H9 (cell line): ENCODE data around the gene VRK2. TPM values are rescaled to one million over a fixed set of nuclear protein-coding genes. Genes with fewer than 3 reads are reported as not detected.

ENCODE experiments used
- DNase-seq: peaks from one replicate; pipeline ENCODE4 v3.0.0-alpha.2; 2017
- H2AFZ ChIP-seq: one replicate; pipeline ENCODE4 v1.6.1; 2013; ENCODE audit warnings: mild to moderate bottlenecking, low read length, control low read depth, moderate library complexity
- H2AK5ac ChIP-seq: 2 replicates; pipeline ENCODE4 v1.6.1; 2013; ENCODE audit warnings: low read length, control low read depth, mixed read lengths; ENCODE audit not compliant: insufficient read length
- H2BK120ac ChIP-seq: one replicate; pipeline ENCODE4 v1.6.1; 2013; ENCODE audit warnings: low read depth, mild to moderate bottlenecking, low read length, control low read depth, inconsistent platforms; ENCODE audit not compliant: poor library complexity, severe bottlenecking
- H2BK12ac ChIP-seq: 2 replicates; pipeline ENCODE4 v1.6.1; 2013; ENCODE audit warnings: low read length, control low read depth, mixed read lengths, low read depth; ENCODE audit not compliant: insufficient read length
- H2BK15ac ChIP-seq: 2 replicates; pipeline ENCODE4 v1.6.1; 2013; ENCODE audit warnings: low read depth, low read length, control low read depth
- H2BK20ac ChIP-seq: one replicate; pipeline ENCODE4 v1.6.1; 2013; ENCODE audit warnings: low read depth, mild to moderate bottlenecking, low read length, control low read depth, inconsistent platforms; ENCODE audit not compliant: poor library complexity, severe bottlenecking
- H2BK5ac ChIP-seq: 2 replicates; pipeline ENCODE4 v1.6.1; 2013; ENCODE audit warnings: low read length, control low read depth, mixed read lengths; ENCODE audit not compliant: insufficient read length
- H3K14ac ChIP-seq: 2 replicates; pipeline ENCODE4 v1.6.1; 2013; ENCODE audit warnings: low read length, control low read depth; ENCODE audit not compliant: insufficient read depth
- H3K18ac ChIP-seq: 2 replicates; pipeline ENCODE4 v1.6.1; 2013; ENCODE audit warnings: low read depth, mild to moderate bottlenecking, mixed read lengths, low read length, control low read depth; ENCODE audit not compliant: insufficient read length
- H3K23ac ChIP-seq: 2 replicates; pipeline ENCODE4 v1.6.1; 2013; ENCODE audit warnings: low read length, control low read depth, mixed read lengths, low read depth; ENCODE audit not compliant: insufficient read length
- H3K23me2 ChIP-seq: 2 replicates; pipeline ENCODE4 v1.6.1; 2013; ENCODE audit warnings: low read depth, mild to moderate bottlenecking, mixed read lengths, low read length, control low read depth; ENCODE audit not compliant: insufficient read length, poor library complexity, severe bottlenecking
- H3K27ac ChIP-seq: 2 replicates; pipeline ENCODE4 v1.5.1; 2013; ENCODE audit warnings: low read length, control low read depth, mixed read lengths, low read depth; ENCODE audit not compliant: insufficient read length
- H3K27me3 ChIP-seq: 2 replicates; pipeline ENCODE4 v1.6.1; 2013; ENCODE audit warnings: low read length, control low read depth, inconsistent platforms; ENCODE audit not compliant: insufficient read depth
- H3K4ac ChIP-seq: 2 replicates; pipeline ENCODE4 v1.6.1; 2013; ENCODE audit warnings: low read depth, mild to moderate bottlenecking, control low read depth, inconsistent platforms, low read length, moderate library complexity
- H3K4me1 ChIP-seq: 2 replicates; pipeline ENCODE4 v1.6.1; 2013; ENCODE audit warnings: low read length, control low read depth, inconsistent platforms; ENCODE audit not compliant: insufficient read depth
- H3K4me2 ChIP-seq: 2 replicates; pipeline ENCODE4 v1.6.1; 2013; ENCODE audit warnings: low read length, control low read depth, mixed read lengths; ENCODE audit not compliant: insufficient read length, insufficient read depth
- H3K56ac ChIP-seq: 2 replicates; pipeline ENCODE4 v1.6.1; 2013; ENCODE audit warnings: low read depth, mild to moderate bottlenecking, mixed read lengths, low read length, control low read depth; ENCODE audit not compliant: insufficient read length
- H3K79me1 ChIP-seq: 2 replicates; pipeline ENCODE4 v1.6.1; 2013; ENCODE audit warnings: low read depth, mild to moderate bottlenecking, moderate library complexity, low read length, control low read depth, inconsistent platforms; ENCODE audit not compliant: insufficient read depth, poor library complexity, severe bottlenecking
- H3K79me2 ChIP-seq: 2 replicates; pipeline ENCODE4 v1.6.1; 2013; ENCODE audit warnings: low read length, control low read depth, inconsistent platforms; ENCODE audit not compliant: insufficient read depth
- H3K9ac ChIP-seq: 2 replicates; pipeline ENCODE4 v1.6.1; 2013; ENCODE audit warnings: low read length, control low read depth, mixed read lengths; ENCODE audit not compliant: insufficient read length; ENCODE audit errors: extremely low read depth
- H3K9me3 ChIP-seq: one replicate; pipeline ENCODE4 v1.6.1; 2013; ENCODE audit warnings: low read depth, low read length, inconsistent platforms; ENCODE audit not compliant: control insufficient read depth
- H3T11ph ChIP-seq: one replicate; pipeline ENCODE4 v1.6.1; 2013; ENCODE audit warnings: mild to moderate bottlenecking, low read length, control low read depth, inconsistent platforms
- H4K20me1 ChIP-seq: one replicate; pipeline ENCODE4 v1.6.1; 2013; ENCODE audit not compliant: control insufficient read depth, insufficient read length, insufficient read depth
- H4K5ac ChIP-seq: 2 replicates; pipeline ENCODE4 v1.6.1; 2013; ENCODE audit warnings: low read depth, mild to moderate bottlenecking, mixed read lengths, low read length, control low read depth; ENCODE audit not compliant: insufficient read length
- H4K8ac ChIP-seq: replicated peaks from 2 replicates; pipeline ENCODE4 v1.6.1; 2013; ENCODE audit warnings: low read length, control low read depth, mixed read lengths, low read depth; ENCODE audit not compliant: insufficient read length
- H4K91ac ChIP-seq: 2 replicates; pipeline ENCODE4 v1.6.1; 2013; ENCODE audit warnings: low read depth, mild to moderate bottlenecking, moderate library complexity, mixed read lengths, low read length, control low read depth; ENCODE audit not compliant: insufficient read length
- H3K27ac Mint-ChIP-seq, 3 experiments: 2 replicates in 2 of 3; 3 replicates in 1 of 3; pipeline ENCODE4 v1.8.0; 2020 to 2021; ENCODE audit warnings: mixed read lengths in 3 of 3, mild to moderate bottlenecking in 1 of 3, moderate library complexity in 1 of 3
- H3K27me3 Mint-ChIP-seq: 2 replicates; pipeline ENCODE4 v1.8.0; 2021; ENCODE audit warnings: low read depth, mild to moderate bottlenecking, moderate library complexity, mixed read lengths
- H3K36me3 Mint-ChIP-seq, 3 experiments: 2 replicates in 2 of 3; 3 replicates in 1 of 3; pipeline ENCODE4 v1.8.0; 2020 to 2021; ENCODE audit warnings: low read depth in 3 of 3, mixed read lengths in 3 of 3; ENCODE audit not compliant: insufficient read depth in 1 of 3
- H3K4me1 Mint-ChIP-seq, 2 experiments: 2 replicates each; pipeline ENCODE4 v1.8.0; 2020; ENCODE audit warnings: mixed read lengths in 2 of 2
- H3K4me3 Mint-ChIP-seq, 2 experiments: 2 replicates in 1 of 2; 3 replicates in 1 of 2; pipeline ENCODE4 v1.8.0; 2020 to 2021; ENCODE audit warnings: mild to moderate bottlenecking in 2 of 2, mixed read lengths in 2 of 2, moderate library complexity in 1 of 2
- H3K9me3 Mint-ChIP-seq, 2 experiments: 2 replicates in 1 of 2; 3 replicates in 1 of 2; pipeline ENCODE4 v1.8.0; 2020; ENCODE audit warnings: mild to moderate bottlenecking in 2 of 2, mixed read lengths in 2 of 2, moderate library complexity in 1 of 2
- total RNA-seq: library from RNA; stranded (reverse); gene quantifications from 2 replicates; pipeline ENCODE4 v1.2.1, GENCODE V29; 2021
- TF ChIP-seq, protein P1 (sequence below): fragments of 200-600 bp; sonication (generic); conservative IDR thresholded peaks from 3 replicates; pipeline ENCODE4 v1.8.0; 2021; ENCODE audit warnings: antibody characterized with exemption, mild to moderate bottlenecking

VRK2 gene
- total RNA-seq, 1 experiment from 2014 or later = 23.8 TPM

DNA sequence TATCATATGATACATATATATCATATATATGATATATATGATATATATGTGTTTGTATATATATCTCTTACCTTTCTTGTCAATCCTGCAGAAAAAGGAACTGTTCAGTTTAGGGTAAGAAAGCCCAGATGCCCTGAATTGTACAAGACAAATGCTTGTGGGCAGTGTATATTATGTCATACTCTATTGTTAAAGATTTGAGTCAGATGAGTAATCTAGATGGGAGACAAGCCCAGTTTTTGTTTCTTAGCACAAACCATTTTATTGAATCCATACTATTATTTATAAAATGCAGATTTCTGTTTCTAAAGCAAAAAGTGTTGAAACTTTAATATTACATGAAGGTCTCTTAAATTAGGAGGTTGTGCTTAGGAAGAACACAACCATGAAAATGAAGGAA is 90.6 kb downstream of the VRK2 start:
- Histone ChIP-seq H3K79me1 (no peaks in the 10 kb centered on the region), H3K27me3 (no peaks in the 10 kb centered on the region), H2BK12ac (no peak overlapping the region), H4K8ac (no peak overlapping the region), H3K56ac (no peak overlapping the region), H3K4ac (no peak overlapping the region), H2BK15ac (no peak overlapping the region), H3T11ph (no peak overlapping the region), H3K79me2 (no peaks in the 10 kb centered on the region), H3K18ac (no peak overlapping the region), H2BK120ac (no peak overlapping the region), H3K4me2 (no peak overlapping the region), H3K23me2 (no peaks in the 10 kb centered on the region), H3K4me1 (no peaks in the 10 kb centered on the region), H4K5ac (no peak overlapping the region), H4K91ac (no peak overlapping the region), H2AFZ (no peak overlapping the region), H3K9ac (no peak overlapping the region), H3K14ac (no peak overlapping the region), H3K9me3 (no peaks in the 10 kb centered on the region), H3K27ac (no peak overlapping the region), H3K23ac (no peak overlapping the region), H2BK5ac (no peak overlapping the region), H2BK20ac (no peak overlapping the region), H4K20me1 (no peaks in the 10 kb centered on the region), H2AK5ac (no peak overlapping the region)
- H3K4me1 Mint-ChIP-seq = peaks cover 7 to 10% of the 10 kb centered on the region in 2 experiments; a peak in 3 of 4 replicates
- DNase-seq = no peak
- TF ChIP-seq, protein P1, sequence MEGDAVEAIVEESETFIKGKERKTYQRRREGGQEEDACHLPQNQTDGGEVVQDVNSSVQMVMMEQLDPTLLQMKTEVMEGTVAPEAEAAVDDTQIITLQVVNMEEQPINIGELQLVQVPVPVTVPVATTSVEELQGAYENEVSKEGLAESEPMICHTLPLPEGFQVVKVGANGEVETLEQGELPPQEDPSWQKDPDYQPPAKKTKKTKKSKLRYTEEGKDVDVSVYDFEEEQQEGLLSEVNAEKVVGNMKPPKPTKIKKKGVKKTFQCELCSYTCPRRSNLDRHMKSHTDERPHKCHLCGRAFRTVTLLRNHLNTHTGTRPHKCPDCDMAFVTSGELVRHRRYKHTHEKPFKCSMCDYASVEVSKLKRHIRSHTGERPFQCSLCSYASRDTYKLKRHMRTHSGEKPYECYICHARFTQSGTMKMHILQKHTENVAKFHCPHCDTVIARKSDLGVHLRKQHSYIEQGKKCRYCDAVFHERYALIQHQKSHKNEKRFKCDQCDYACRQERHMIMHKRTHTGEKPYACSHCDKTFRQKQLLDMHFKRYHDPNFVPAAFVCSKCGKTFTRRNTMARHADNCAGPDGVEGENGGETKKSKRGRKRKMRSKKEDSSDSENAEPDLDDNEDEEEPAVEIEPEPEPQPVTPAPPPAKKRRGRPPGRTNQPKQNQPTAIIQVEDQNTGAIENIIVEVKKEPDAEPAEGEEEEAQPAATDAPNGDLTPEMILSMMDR = no peak
- H3K9me3 Mint-ChIP-seq = no peaks in the 10 kb centered on the region
- H3K27ac Mint-ChIP-seq = no peak overlapping the region
- H3K4me3 Mint-ChIP-seq = no peak overlapping the region
- peaks cover 5 to 7% (median 6%) of the 10 kb centered on the region in 3 experiments; a peak in 5 of 7 replicates for H3K36me3 Mint-ChIP-seq
- no peaks in the 10 kb centered on the region for H3K27me3 Mint-ChIP-seq
